PFSK-1 (cell line): ENCODE data around the gene PLEKHN1.

Experiments used
- POLR2AphosphoS5 ChIP-seq: IDR thresholded peaks from 2 replicates; pipeline ENCODE4 v1.6.1; 2012; ENCODE audit warnings: low read depth, mild to moderate bottlenecking, control low read depth, low read length, moderate library complexity
- TAF1 ChIP-seq: IDR thresholded peaks from 2 replicates; pipeline ENCODE4 v1.6.1; 2012; ENCODE audit warnings: low read length, control low read depth, borderline replicate concordance; ENCODE audit not compliant: insufficient read depth
- TF ChIP-seq, protein P1 (sequence below), 2 experiments: IDR thresholded peaks; 2 replicates each; pipeline versions ENCODE4 v1.6.1 to v1.8.0; 2011 to 2012; ENCODE audit warnings: low read depth in 2 of 2, low read length in 2 of 2, control low read depth in 1 of 2, inconsistent platforms in 1 of 2, mild to moderate bottlenecking in 1 of 2, moderate library complexity in 1 of 2; ENCODE audit not compliant: insufficient read depth in 1 of 2

DNA sequence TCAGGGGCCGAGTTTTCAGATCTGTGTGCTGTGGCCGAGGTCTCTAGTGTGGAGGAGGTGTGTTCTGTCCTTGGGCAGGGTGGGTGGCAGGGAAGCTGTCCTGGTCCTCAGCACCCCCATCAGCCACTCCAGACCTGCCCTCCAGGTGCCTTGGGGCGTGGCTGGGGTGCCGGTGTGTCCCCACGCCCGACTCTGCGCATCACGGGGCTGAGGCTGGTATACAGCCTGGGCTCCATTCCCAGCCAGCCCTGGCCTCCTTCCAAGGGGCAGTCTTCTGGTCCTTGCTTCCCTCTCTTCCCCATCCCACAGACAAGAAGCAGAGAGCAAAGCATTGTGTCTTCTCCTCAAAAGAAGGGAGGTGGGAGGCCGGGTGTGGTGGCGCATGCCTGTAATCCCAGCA is 38.5 kb upstream of the PLEKHN1 start:
- no peak for TF ChIP-seq POLR2AphosphoS5
- TF ChIP-seq TAF1 = no peak
- TF ChIP-seq, protein P1, sequence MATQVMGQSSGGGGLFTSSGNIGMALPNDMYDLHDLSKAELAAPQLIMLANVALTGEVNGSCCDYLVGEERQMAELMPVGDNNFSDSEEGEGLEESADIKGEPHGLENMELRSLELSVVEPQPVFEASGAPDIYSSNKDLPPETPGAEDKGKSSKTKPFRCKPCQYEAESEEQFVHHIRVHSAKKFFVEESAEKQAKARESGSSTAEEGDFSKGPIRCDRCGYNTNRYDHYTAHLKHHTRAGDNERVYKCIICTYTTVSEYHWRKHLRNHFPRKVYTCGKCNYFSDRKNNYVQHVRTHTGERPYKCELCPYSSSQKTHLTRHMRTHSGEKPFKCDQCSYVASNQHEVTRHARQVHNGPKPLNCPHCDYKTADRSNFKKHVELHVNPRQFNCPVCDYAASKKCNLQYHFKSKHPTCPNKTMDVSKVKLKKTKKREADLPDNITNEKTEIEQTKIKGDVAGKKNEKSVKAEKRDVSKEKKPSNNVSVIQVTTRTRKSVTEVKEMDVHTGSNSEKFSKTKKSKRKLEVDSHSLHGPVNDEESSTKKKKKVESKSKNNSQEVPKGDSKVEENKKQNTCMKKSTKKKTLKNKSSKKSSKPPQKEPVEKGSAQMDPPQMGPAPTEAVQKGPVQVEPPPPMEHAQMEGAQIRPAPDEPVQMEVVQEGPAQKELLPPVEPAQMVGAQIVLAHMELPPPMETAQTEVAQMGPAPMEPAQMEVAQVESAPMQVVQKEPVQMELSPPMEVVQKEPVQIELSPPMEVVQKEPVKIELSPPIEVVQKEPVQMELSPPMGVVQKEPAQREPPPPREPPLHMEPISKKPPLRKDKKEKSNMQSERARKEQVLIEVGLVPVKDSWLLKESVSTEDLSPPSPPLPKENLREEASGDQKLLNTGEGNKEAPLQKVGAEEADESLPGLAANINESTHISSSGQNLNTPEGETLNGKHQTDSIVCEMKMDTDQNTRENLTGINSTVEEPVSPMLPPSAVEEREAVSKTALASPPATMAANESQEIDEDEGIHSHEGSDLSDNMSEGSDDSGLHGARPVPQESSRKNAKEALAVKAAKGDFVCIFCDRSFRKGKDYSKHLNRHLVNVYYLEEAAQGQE (IDR thresholded peaks at IDR 0.05; ENCODE audit: insufficient read depth in 1 of 2, low read depth in 2 of 2, low read length in 2 of 2) = no peak
